HEK293 (cell line): ENCODE data around the gene SLC4A1.

ENCODE experiments used
- ATF2 ChIP-seq: fragments of 450-650 bp; formaldehyde crosslinking; IDR thresholded peaks from 2 replicates; pipeline ENCODE4 v1.5.1; 2016; ENCODE audit warnings: missing biosample characterization, missing genetic modification characterization, low read depth
- BCL11B ChIP-seq: fragments of 450-650 bp; formaldehyde crosslinking; IDR thresholded peaks from 2 replicates; pipeline ENCODE4 v1.5.1; 2016; ENCODE audit warnings: low read depth, missing biosample characterization, missing genetic modification characterization
- ELK4 ChIP-seq: IDR thresholded peaks from 2 replicates; pipeline ENCODE4 v1.6.1; 2011; ENCODE audit warnings: mild to moderate bottlenecking, low read depth, low read length, borderline replicate concordance
- GLIS1 ChIP-seq: fragments of 450-650 bp; formaldehyde crosslinking; IDR thresholded peaks from 2 replicates; pipeline ENCODE4 v1.5.1; 2016; ENCODE audit warnings: missing biosample characterization, missing genetic modification characterization
- HIC1 ChIP-seq: fragments of 450-650 bp; formaldehyde crosslinking; IDR thresholded peaks from 2 replicates; pipeline ENCODE4 v1.5.1; 2016; ENCODE audit warnings: missing biosample characterization, missing genetic modification characterization
- INSM2 ChIP-seq: fragments of 450-650 bp; formaldehyde crosslinking; IDR thresholded peaks from 2 replicates; pipeline ENCODE4 v1.5.1; 2016; ENCODE audit warnings: missing biosample characterization, missing genetic modification characterization
- YY2 ChIP-seq: fragments of 450-650 bp; formaldehyde crosslinking; IDR thresholded peaks from 2 replicates; pipeline ENCODE4 v1.5.1; 2016; ENCODE audit warnings: missing biosample characterization, missing genetic modification characterization
- ZBTB10 ChIP-seq: fragments of 450-650 bp; formaldehyde crosslinking; IDR thresholded peaks from 2 replicates; pipeline ENCODE4 v1.5.1; 2016; ENCODE audit warnings: missing biosample characterization, missing genetic modification characterization
- ZBTB17 ChIP-seq: fragments of 450-650 bp; formaldehyde crosslinking; IDR thresholded peaks from 2 replicates; pipeline ENCODE4 v1.5.1; 2016; ENCODE audit warnings: missing biosample characterization, missing genetic modification characterization
- ZNF324 ChIP-seq: fragments of 450-650 bp; formaldehyde crosslinking; IDR thresholded peaks from 2 replicates; pipeline ENCODE4 v1.5.1; 2016; ENCODE audit warnings: missing biosample characterization, missing genetic modification characterization
- ZNF350 ChIP-seq: fragments of 450-650 bp; formaldehyde crosslinking; IDR thresholded peaks from 2 replicates; pipeline ENCODE4 v1.5.0; 2017; ENCODE audit warnings: missing biosample characterization, mild to moderate bottlenecking, missing genetic modification characterization
- ZNF433 ChIP-seq: fragments of 450-650 bp; formaldehyde crosslinking; IDR thresholded peaks from 2 replicates; pipeline ENCODE4 v1.5.1; 2016; ENCODE audit warnings: missing biosample characterization, missing genetic modification characterization, low read depth
- ZNF488 ChIP-seq: fragments of 450-650 bp; formaldehyde crosslinking; IDR thresholded peaks from 2 replicates; pipeline ENCODE4 v1.5.1; 2016; ENCODE audit warnings: missing biosample characterization, missing genetic modification characterization
- ZNF558 ChIP-seq: fragments of 450-650 bp; formaldehyde crosslinking; IDR thresholded peaks from 2 replicates; pipeline ENCODE4 v1.5.1; 2016; ENCODE audit warnings: missing biosample characterization, missing genetic modification characterization
- ZNF610 ChIP-seq: fragments of 450-650 bp; formaldehyde crosslinking; IDR thresholded peaks from 2 replicates; pipeline ENCODE4 v1.5.1; 2016; ENCODE audit warnings: missing biosample characterization, missing genetic modification characterization, borderline replicate concordance
- ZNF645 ChIP-seq: fragments of 450-650 bp; formaldehyde crosslinking; IDR thresholded peaks from 2 replicates; pipeline ENCODE4; 2016; ENCODE audit warnings: missing biosample characterization, missing genetic modification characterization
- ZNF707 ChIP-seq: fragments of 450-650 bp; formaldehyde crosslinking; IDR thresholded peaks from 2 replicates; pipeline ENCODE4 v1.5.1; 2016; ENCODE audit warnings: missing biosample characterization, missing genetic modification characterization

Gene SLC4A1

GRCh38 chr17:44315760-44316731 is 48.1 kb upstream of the SLC4A1 start (continued):
- no peak for TF ChIP-seq ELK4
- no peak for TF ChIP-seq ZNF558 (tag by site-specific recombination)
- no peak for TF ChIP-seq ZNF350 (tag by site-specific recombination)
- TF ChIP-seq HIC1, result no peak
- no peak; the same call in 1 of the 2 replicates for TF ChIP-seq ZBTB17 (tag by site-specific recombination)
- no peak for TF ChIP-seq ZNF707 (tag by site-specific recombination)
- TF ChIP-seq ZNF488 (tag by site-specific recombination), result no peak
- peak; percentile 36; the same call in 1 of the 2 replicates for TF ChIP-seq ZBTB10
- TF ChIP-seq ATF2 (tag by site-specific recombination), result no peak
- no peak for TF ChIP-seq GLIS1
- no peak for TF ChIP-seq ZNF433 (tag by site-specific recombination)
- 0 out of 2 replicates have a peak, but pooled peaks have one; percentile 7 for TF ChIP-seq ZNF324 (tag by site-specific recombination)
- TF ChIP-seq ZNF610 (tag by site-specific recombination), result no peak
- TF ChIP-seq ZNF645, result peak; percentile 6; the same call in 1 of the 2 replicates
- no peak for TF ChIP-seq YY2 (tag by site-specific recombination)
- TF ChIP-seq BCL11B (tag by site-specific recombination), result peak; percentile 84
- 0 out of 2 replicates have a peak, but pooled peaks have one; percentile 17 for TF ChIP-seq INSM2 (tag by site-specific recombination)
